BJ (cell line): ENCODE data around the gene ARMC10. TPM values are rescaled to one million over a fixed set of nuclear protein-coding genes. Genes with fewer than 3 reads are reported as not detected.
"Not testable (repeated sequence)": the region's sequence is repeated elsewhere in the genome, so short reads cannot be mapped to it uniquely, and the experiment has no call there.

Experiments used
- CTCF ChIA-PET: fragments of 350-600 bp; formaldehyde crosslinking; extraction: SDS; loops from one replicate; lab custom pipeline; 2021; ENCODE audit warnings: antibody characterized with exemption, inconsistent platforms; lab: Yijun Ruan, JAX
- POLR2A ChIA-PET: fragments of 300-600 bp; sonication (Branson Sonifier 250); formaldehyde crosslinking; extraction: SDS; loops from one replicate; lab custom pipeline; 2021; ENCODE audit warnings: antibody characterized with exemption; lab: Charles Lee
- DNase-seq: peaks from one replicate; pipeline ENCODE4 v3.0.0-alpha.2; 2011; ENCODE audit warnings: low read depth
- H3K27me3 ChIP-seq: 2 replicates; pipeline ENCODE4 v1.6.0; 2011; ENCODE audit warnings: low read length; ENCODE audit not compliant: control insufficient read depth, insufficient read depth
- H3K36me3 ChIP-seq: 2 replicates; pipeline ENCODE4 v1.5.1; 2011; ENCODE audit warnings: low read length; ENCODE audit not compliant: control insufficient read depth, insufficient read depth
- H3K4me3 ChIP-seq: 2 replicates; pipeline ENCODE4 v1.5.1; 2011; ENCODE audit warnings: low read depth, mild to moderate bottlenecking, control low read depth, low read length
- CTCF ChIP-seq: IDR thresholded peaks from 2 replicates; pipeline ENCODE4 v1.5.1; 2011; ENCODE audit warnings: low read depth, mild to moderate bottlenecking, control low read depth, inconsistent platforms, low read length, moderate library complexity; ENCODE audit not compliant: insufficient read depth
- polyA plus RNA-seq: library from polyadenylated mRNA; depleted of rRNA; stranded (reverse); fragments of >200 nt; gene quantifications from 2 replicates; pipeline ENCODE4 v1.2.3, GENCODE V29; 2011

ARMC10 gene
- polyA plus RNA-seq, 1 experiment: 13.2 TPM

DNA sequence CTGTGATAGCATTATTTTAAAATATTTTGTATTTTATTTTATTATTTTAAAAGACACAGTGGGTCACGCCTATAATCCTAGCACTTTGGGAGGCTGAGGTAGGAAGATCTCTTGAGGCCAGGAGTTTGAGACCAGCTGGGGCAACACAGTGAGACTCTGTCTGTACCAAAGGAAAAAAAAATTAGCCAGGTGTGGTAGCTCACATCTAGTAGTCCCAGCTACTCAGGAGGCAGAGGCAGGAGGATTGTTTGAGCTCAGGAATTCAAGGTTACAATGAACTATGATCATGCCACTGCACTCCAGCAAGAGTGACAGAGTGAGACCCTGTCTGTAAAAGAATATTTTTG is 37.5 kb upstream of the ARMC10 start:
- no peak for DNase-seq
- no peaks in the 10 kb centered on the region for H3K27me3 ChIP-seq
- CTCF ChIA-PET: no interaction called here

GRCh38 chr7:103037823-103038739 is 36.9 kb upstream of the ARMC10 start:
- H3K4me3 ChIP-seq, H3K27me3 ChIP-seq, H3K36me3 ChIP-seq, POLR2A ChIA-PET, DNase-seq: not testable (repeated sequence)
- CTCF ChIA-PET: interaction anchor here (1.0 kb wide), 1 partner anchor 28 kb away, joined by 3 read pairs; no protein-coding TSS in a partner anchor

More for the DNA sequence above, 37.5 kb upstream of the ARMC10 start:
- POLR2A ChIA-PET: no interaction called here
- TF ChIP-seq CTCF: no peak
- H3K4me3 ChIP-seq: no peak overlapping the region
- no peaks in the 10 kb centered on the region for H3K36me3 ChIP-seq

GRCh38 chr7:103041815-103042214 is 33.1 kb upstream of the ARMC10 start:
- CTCF ChIA-PET, DNase-seq, H3K4me3 ChIP-seq, H3K27me3 ChIP-seq, POLR2A ChIA-PET, H3K36me3 ChIP-seq: not testable (repeated sequence)

DNA sequence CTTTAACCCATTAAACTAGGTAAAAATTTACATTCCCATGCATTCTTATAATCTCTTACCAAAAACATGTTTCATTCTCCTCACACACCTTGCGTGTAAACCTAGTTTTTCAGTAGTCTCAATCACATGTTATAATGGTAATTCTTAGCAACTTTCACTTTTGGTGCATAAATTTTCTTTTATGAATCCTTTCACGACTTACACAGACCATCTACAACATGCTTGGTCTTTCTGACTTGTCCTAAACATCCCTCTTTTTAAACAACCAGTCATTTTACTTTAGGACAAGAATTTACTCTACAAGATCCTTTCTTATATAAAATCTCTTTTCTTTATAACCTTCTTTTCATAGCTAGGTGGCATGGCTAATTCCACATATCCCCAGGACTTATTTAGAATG is 26.1 kb upstream of the ARMC10 start:
- ChIA-PET CTCF (interaction anchor here (1.1 kb wide), 1 partner anchor 10 kb away, joined by 3 read pairs; no protein-coding TSS in a partner anchor), POLR2A (no interaction called here)
- Histone ChIP-seq H3K36me3 (no peaks in the 10 kb centered on the region), H3K27me3 (no peaks in the 10 kb centered on the region), H3K4me3 (no peak overlapping the region)
- no peak for TF ChIP-seq CTCF
- DNase-seq: no peak

GRCh38 chr7:103051519-103051918 is 23.4 kb upstream of the ARMC10 start:
- H3K36me3 ChIP-seq: no peaks in the 10 kb centered on the region
- no peak for DNase-seq
- ChIA-PET CTCF (interaction anchor here (1.6 kb wide), 1 partner anchor 178 kb away, joined by 4 read pairs; no protein-coding TSS in a partner anchor), POLR2A (no interaction called here)
- H3K27me3 ChIP-seq: no peaks in the 10 kb centered on the region
- no peak for TF ChIP-seq CTCF
- H3K4me3 ChIP-seq: no peak overlapping the region

GRCh38 chr7:103056006-103056405 is 18.9 kb upstream of the ARMC10 start:
- H3K36me3 ChIP-seq, DNase-seq, POLR2A ChIA-PET, H3K27me3 ChIP-seq, H3K4me3 ChIP-seq: not testable (repeated sequence)
- CTCF ChIA-PET: interaction anchor here (2.0 kb wide), 1 partner anchor 10 kb away, joined by 7 read pairs; no protein-coding TSS in a partner anchor
